A673 (cell line): Measurements from ENCODE around the gene ROR1. TPM values are rescaled to one million over a fixed set of nuclear protein-coding genes. Genes with fewer than 3 reads are reported as not detected.

Experiments used
- BruUV-seq: library from RNA; stranded (reverse); fragments of 400-500 nt; replicated peaks from 2 replicates; lab custom pipeline; 2021; lab: Mats Ljungman, UMichigan
- CTCF ChIA-PET: fragments of 300-600 bp; sonication (Branson Sonifier 250); formaldehyde crosslinking; loops from one replicate; lab custom pipeline; 2022; ENCODE audit warnings: antibody characterized with exemption; lab: Charles Lee
- POLR2A ChIA-PET: fragments of 300-600 bp; sonication (Branson Sonifier 250); formaldehyde crosslinking; loops from one replicate; lab custom pipeline; 2022; ENCODE audit warnings: antibody characterized with exemption; ENCODE audit not compliant: low non-redundant PET; lab: Charles Lee
- DNase-seq: peaks from one replicate; pipeline ENCODE4 v3.0.0-alpha.2; 2015; ENCODE audit warnings: low spot score
- H3K27ac ChIP-seq: fragments of 200-600 bp; sonication (generic); 2 replicates; pipeline ENCODE4 v1.5.1; 2016; ENCODE audit warnings: mixed run types, low read depth, mild to moderate bottlenecking, mixed read lengths, antibody characterized with exemption, low read length; ENCODE audit not compliant: poor library complexity, severe bottlenecking
- H3K27me3 ChIP-seq: fragments of 200-600 bp; sonication (generic); replicated peaks from 2 replicates; pipeline ENCODE4 v1.6.1; 2017; ENCODE audit warnings: mixed run types, low read depth, mild to moderate bottlenecking, mixed read lengths, antibody characterized with exemption, low read length; ENCODE audit not compliant: insufficient read depth, poor library complexity
- H3K36me3 ChIP-seq: fragments of 200-600 bp; sonication (generic); 2 replicates; pipeline ENCODE4 v1.6.1; 2016; ENCODE audit warnings: mixed run types, mild to moderate bottlenecking, mixed read lengths, antibody characterized with exemption, low read length; ENCODE audit not compliant: insufficient read depth, poor library complexity, severe bottlenecking
- H3K4me1 ChIP-seq: fragments of 200-600 bp; sonication (generic); 2 replicates; pipeline ENCODE4 v1.6.1; 2017; ENCODE audit warnings: mixed run types, mild to moderate bottlenecking, mixed read lengths, antibody characterized with exemption, low read length; ENCODE audit not compliant: insufficient read depth, poor library complexity, severe bottlenecking
- H3K4me3 ChIP-seq: fragments of 200-600 bp; sonication (generic); 2 replicates; pipeline ENCODE4 v1.5.1; 2016; ENCODE audit warnings: low read depth, mixed run types, mild to moderate bottlenecking, mixed read lengths, low read length; ENCODE audit not compliant: poor library complexity, severe bottlenecking
- H3K9me3 ChIP-seq: fragments of 200-600 bp; sonication (generic); 2 replicates; pipeline ENCODE4 v1.6.1; 2016; ENCODE audit warnings: mixed run types, low read depth, mild to moderate bottlenecking, mixed read lengths, antibody characterized with exemption, low read length; ENCODE audit not compliant: poor library complexity, severe bottlenecking
- EZH2 ChIP-seq: fragments of 200-600 bp; sonication (generic); IDR thresholded peaks from 2 replicates; pipeline ENCODE4 v1.6.1; 2017; ENCODE audit warnings: borderline replicate concordance, low read depth, mild to moderate bottlenecking, mixed read lengths, antibody characterized with exemption, low read length; ENCODE audit not compliant: poor library complexity, severe bottlenecking
- intact Hi-C: fragments of 100-400 bp; cut with micrococcal nuclease; formaldehyde crosslinking; loops from one replicate; pipeline ENCODE4 v1.10.0; 2022; ENCODE audit not compliant: unreplicated experiment
- total RNA-seq: library from RNA; stranded (reverse); gene quantifications from 2 replicates; pipeline ENCODE4 v1.2.3, GENCODE V29; 2021
- TF ChIP-seq, protein P1 (sequence below): fragments of 300-800, 200-600 bp; sonication (generic); conservative IDR thresholded peaks from 2 replicates; pipeline ENCODE4 v1.5.1; 2017; ENCODE audit warnings: low read depth, mild to moderate bottlenecking, antibody characterized with exemption, low read length, moderate library complexity, mixed read lengths

ROR1 gene
- total RNA-seq, 1 experiment from 2014 or later, result 7.4 TPM

DNA sequence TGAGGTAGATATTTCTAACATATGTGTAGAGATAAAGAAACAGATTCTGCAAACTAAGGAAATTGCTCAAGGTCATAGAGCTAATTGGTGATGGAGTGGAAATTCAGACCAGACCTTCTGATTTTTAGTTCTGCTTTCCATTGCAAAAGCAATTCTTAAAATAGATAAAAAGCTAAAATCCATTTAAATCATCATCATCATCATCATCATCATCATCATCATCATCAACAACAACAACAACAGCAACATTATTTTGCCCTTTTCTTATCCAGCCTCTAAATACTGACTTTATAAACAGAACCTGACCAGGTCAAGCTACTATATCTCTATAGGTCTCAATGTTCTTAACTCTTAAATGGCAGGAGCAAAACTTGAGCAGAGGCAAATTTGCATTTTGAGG is 14.0 kb upstream of the ROR1 start:
- DNase-seq, result no peak
- Histone ChIP-seq H3K27ac (no peak overlapping the region), H3K4me1 (no peaks in the 10 kb centered on the region), H3K36me3 (no peaks in the 10 kb centered on the region), H3K4me3 (no peak overlapping the region), H3K27me3 (no peaks in the 10 kb centered on the region), H3K9me3 (peaks cover 4% of the 10 kb centered on the region)
- TF ChIP-seq, protein P1, sequence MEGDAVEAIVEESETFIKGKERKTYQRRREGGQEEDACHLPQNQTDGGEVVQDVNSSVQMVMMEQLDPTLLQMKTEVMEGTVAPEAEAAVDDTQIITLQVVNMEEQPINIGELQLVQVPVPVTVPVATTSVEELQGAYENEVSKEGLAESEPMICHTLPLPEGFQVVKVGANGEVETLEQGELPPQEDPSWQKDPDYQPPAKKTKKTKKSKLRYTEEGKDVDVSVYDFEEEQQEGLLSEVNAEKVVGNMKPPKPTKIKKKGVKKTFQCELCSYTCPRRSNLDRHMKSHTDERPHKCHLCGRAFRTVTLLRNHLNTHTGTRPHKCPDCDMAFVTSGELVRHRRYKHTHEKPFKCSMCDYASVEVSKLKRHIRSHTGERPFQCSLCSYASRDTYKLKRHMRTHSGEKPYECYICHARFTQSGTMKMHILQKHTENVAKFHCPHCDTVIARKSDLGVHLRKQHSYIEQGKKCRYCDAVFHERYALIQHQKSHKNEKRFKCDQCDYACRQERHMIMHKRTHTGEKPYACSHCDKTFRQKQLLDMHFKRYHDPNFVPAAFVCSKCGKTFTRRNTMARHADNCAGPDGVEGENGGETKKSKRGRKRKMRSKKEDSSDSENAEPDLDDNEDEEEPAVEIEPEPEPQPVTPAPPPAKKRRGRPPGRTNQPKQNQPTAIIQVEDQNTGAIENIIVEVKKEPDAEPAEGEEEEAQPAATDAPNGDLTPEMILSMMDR, result no peak
- TF ChIP-seq EZH2, result no peak
- intact Hi-C loops, result loop anchor here (10.0 kb wide), 1 partner anchor 135 kb away; no protein-coding TSS in a partner anchor
- BruUV-seq, result no TSS peak
- CTCF ChIA-PET, result no interaction called here
- POLR2A ChIA-PET, result no interaction called here

- no peaks in the 10 kb centered on the region for H3K9me3 ChIP-seq
- TF ChIP-seq EZH2, result no peak
- TF ChIP-seq, protein P1, result no peak
- BruUV-seq, result no TSS peak
- CTCF ChIA-PET, result no interaction called here
- intact Hi-C loops, result loop anchor here (5.0 to 10.0 kb wide), 2 partner anchors 147 to 364 kb away; no protein-coding TSS in a partner anchor
- no peak for DNase-seq
- no peak overlapping the region for H3K4me3 ChIP-seq
- H3K36me3 ChIP-seq, result no peaks in the 10 kb centered on the region
- H3K4me1 ChIP-seq, result peaks cover 11% of the 10 kb centered on the region
- H3K27ac ChIP-seq, result no peak overlapping the region
- POLR2A ChIA-PET, result interaction anchor here (0.5 kb wide), 1 partner anchor 87 kb away, joined by 4 read pairs; no protein-coding TSS in a partner anchor
- no peaks in the 10 kb centered on the region for H3K27me3 ChIP-seq
Measured at GRCh38 chr1:63770381-63770780, 3.4 kb upstream of the ROR1 start.

GRCh38 chr1:63772201-63772600 is 1.6 kb upstream of the ROR1 start:
- Histone ChIP-seq H3K4me3 (no peak overlapping the region), H3K36me3 (no peaks in the 10 kb centered on the region), H3K27me3 (no peaks in the 10 kb centered on the region), H3K27ac (no peak overlapping the region), H3K9me3 (no peaks in the 10 kb centered on the region), H3K4me1 (peaks cover 15% of the 10 kb centered on the region)
- no TSS peak for BruUV-seq
- ChIA-PET POLR2A (no interaction called here), CTCF (no interaction called here)
- intact Hi-C loops, result loop anchor here (5.0 to 10.0 kb wide), 2 partner anchors 145 to 363 kb away; no protein-coding TSS in a partner anchor
- TF ChIP-seq EZH2, result no peak
- TF ChIP-seq, protein P1, result no peak
- no peak for DNase-seq
